ENCODE results near the gene LY86.

LY86 gene

DNA sequence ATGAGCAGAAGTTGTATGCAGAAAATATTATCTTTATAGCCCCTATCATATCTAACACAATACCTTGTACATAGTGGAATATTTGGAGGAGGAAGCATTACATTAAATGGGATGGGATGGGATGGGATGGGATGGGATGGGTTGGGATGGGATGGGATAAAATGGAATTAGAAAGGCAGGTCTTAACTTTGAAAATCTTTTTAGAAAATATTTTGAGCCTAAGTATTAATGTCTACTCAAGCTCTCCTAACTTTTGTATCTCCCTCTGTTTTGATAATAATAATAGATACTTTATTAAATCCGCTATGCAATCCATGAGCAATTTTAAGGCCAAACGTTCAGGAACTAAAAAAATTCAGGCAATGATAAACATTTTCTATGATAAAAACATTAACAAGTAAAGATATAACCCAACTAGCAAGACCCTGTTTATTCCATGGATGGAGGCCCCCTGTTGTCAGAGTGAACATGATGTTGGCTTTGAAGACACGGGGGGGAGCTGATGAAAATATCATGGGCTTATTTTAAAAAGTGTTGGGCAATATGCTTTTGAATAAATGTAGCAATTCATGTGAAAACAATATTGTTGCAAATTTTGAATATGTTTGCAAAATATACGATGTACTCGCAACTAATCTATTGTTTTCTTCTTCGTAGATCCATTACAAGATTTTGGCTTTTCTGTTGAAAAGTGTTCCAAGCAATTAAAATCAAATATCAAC is 35.9 kb downstream of the LY86 start:
- no peak for DNase-seq

DNA sequence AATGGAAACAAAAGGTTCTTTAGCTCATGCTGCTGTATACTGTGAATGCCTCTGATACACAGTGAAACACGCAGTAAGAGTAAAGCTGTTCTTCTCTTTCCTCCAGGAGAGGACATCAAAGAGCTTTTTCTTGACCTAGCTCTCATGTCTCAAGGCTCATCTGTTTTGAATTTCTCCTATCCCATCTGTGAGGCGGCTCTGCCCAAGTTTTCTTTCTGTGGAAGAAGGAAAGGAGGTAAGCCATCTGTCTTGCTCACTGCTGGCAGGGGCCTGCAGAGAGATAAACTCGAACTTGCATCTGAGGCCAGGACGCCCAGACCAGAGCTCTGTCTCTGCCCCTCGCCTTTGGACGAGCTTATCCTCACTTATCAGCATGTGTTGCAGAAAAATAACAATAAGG is 37.7 kb downstream of the LY86 start:
- DNase-seq, result no peak

DNA sequence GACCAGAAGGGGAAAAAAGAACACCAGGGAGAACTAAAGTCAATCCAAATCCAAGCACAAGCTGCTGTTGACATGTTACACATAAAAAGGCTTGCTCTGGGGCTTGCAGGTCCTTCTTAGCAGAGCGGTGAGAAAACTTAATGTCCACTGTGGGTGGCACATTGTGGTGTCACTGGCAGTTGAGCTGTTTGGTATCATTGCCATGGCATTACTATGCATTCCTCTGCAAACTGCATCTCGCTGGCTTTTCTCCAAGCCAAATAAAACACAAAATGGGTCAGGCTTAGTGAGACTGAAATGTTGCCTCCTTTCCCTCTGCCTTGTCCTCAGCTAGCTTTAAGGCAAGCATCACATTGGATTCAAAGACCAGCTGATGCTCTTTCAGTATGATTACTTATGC is 40.9 kb downstream of the LY86 start:
- no peak for DNase-seq

DNA sequence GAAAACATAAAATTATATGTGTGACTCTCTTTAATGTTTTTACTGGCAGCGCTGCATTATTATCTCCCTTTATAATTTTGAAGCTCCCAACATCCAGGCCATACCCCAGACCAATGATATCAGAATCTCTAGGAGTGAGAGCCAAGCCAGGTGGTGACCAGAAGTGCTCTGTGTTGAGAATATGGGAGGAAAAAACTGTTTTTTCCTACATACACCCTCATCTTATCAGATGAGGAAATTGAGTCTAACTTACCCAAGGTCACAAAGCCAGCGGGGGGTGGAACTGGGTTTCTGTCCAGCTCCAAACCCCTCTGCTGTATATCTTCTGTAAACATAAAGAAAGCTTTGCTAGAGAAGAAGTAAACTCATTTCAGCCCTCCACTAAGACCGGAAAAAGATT is 42.5 kb downstream of the LY86 start:
- DNase-seq, result no peak

DNA sequence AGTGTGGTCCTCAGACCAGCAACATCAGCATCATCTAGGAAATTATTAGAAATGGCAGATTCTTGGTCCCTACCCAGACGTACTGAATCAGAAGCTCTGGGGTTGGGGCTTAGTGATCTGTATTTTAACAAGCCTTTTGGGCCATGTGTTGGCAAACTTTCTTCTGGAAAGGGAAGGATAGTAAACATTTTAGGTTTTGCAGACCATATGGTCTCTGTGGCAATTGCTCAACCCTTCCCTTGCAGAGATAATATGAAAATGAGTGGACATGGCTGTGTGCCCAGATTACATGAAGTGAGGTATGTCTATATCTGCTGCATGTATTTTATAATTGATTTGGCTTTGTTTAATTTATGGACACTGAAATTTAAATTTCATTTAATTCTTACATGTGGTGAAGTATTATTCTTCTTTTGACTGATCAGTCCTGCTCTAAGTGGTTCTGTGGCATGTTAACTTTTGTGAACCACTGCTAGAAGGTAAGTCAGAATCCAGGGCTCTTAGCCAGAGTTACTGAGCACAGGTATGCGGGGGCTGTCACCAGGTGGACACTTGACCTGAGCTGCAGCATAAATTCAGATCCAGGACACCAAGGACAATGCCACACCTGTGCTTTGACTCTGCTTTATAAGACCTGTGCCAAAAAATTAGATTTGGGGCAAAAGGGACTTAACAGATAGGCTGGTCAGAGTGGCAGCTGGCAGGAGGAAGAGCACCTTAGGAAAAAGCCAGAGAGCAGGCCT is 43.2 kb downstream of the LY86 start:
- DNase-seq, result no peak

DNA sequence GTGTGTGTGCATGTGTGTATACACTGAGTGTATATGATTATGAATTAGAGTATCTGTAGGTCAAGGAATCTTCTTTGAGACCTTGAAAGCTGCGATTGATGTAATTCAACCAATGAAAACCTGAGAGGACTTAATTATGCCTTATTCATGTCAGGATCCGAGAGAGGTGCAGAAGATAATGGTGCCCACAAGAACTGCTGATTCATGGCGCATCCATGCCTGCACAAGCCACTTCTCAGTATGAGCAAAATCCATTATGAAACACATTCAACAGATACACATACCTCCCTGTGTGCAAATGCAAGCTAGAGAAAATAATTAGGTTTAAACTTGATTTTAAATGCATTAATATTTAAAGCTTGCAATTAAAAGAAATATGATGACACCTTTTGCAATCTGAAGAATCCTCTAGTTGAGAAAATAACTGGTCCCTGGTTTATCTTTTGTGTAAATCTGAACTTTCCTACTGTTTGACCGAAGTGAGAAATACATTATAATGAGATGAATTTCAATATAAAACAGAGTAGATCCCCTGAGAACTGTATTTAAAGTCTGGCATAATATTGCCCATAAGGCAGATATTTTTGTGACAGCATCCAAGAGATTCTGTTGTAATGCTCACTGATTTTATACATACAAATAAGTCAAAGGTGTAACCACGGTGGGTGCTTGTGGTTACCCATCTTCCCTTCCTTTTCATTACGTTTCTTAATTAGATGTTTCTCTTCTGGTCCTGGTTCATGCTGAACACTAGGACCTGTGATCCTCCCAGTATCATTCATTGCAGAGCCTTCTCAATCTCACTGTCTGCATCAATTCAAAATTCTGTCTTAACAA is 45.6 kb downstream of the LY86 start:
- DNase-seq, result no peak

DNA sequence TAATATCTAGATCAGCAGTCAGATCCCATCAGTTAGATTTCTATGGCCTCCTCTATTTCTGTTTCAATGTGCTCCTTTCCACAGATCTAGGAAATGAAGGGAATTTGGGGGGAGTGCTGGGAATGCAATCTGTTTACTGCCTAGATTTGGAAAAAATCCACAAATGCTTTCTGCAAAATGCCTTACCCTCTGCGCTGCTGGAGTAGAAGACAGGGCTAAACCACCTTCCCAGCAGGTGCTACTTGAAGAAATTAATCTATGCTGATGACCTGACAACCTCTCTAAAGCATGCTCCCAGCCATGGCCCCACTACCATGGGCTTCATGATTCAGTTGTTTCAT is 46.2 kb downstream of the LY86 start:
- DNase-seq, result no peak

DNA sequence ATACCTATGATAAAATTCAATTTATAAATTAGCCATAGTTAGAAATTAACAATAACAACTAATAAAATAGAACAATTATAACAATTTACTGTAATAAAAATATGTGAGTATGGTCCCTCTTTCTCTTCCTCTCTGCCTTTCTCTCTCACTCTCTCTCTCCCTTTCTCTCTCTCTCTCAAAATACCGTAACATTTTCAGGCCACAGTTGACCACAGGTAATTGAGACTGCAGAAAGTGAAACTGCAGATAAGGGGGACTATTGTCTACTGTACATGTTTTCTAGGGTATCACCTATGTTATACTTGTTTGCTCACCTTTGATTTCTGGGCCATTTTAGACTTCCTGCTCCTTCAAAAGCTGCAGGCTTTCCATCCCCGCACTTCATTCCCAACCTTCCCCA is 46.8 kb downstream of the LY86 start:
- no peak for DNase-seq

DNA sequence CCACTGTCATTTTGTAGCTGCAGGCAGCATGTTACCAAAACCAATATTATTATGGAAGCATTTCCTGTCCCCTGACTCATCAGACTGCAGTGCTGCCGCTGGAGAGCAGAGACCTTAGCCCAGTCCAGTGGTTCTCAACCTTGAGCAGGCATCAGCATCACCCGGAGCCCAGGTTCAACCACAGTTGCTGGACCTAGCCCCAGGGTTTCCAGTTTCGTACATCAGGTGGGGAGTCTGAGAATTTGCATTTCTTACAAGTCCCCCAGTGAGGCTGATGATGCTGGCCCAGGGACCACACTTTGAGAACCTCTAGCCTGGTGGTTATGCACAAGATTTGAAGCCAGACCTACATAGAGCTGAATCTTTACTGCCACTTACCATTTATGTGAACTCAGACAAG is 47.3 kb downstream of the LY86 start:
- no peak for DNase-seq

DNA sequence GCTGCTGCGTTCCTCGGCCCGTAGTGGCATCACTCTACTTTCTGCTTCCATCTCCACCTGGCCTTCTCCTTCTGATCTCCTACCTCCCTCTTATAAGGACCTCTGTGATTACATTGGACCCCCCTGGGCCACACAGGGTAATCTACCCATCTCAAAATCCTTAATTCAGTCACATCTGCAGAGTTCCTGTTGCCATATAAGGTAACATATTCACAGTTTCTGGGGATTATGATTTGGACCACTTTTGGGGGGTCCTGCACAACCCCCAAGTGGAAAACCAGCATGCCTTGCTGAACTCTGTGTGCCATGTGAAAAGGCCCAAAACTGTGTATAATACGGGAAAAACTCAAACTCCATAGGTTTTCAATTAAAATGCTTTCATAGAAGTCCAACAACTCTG is 51.1 kb downstream of the LY86 start:
- no peak for DNase-seq

DNA sequence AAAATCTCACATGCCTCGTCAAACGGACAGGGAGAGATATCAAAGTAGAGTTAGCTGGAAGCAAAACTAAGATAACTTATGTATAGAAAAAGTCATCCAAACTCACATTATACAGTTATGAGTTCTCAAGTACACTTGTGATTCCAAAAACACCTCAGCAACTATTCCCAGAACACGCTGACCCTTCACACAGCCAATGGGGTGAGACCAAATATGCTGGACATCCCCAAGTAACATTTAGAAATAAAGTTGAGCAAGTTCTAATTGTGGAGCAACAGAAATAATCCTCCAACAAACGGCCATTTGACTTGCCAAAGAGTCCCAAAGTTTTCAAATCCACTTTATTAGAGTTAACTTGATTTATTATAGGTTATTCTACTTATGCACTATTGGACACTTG is 52.4 kb downstream of the LY86 start:
- DNase-seq, result no peak

DNA sequence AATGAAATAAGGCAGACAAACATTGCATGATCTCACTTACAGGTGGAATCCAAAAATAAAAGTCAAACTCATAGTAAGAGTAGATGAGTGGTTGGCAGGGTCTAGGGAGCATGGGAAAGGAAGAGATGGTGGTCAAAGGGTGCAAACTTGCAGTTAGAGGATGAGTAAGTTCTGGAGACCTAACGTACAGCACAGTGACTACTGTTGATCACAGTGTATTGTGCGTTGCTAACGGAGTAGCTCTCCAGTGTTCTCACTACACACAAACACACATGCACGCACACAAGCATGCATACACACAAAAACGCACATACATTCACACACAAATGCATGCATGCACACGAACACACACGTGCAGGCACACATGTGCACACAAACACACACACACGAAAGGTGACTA is 54.9 kb downstream of the LY86 start:
- no peak for DNase-seq

DNA sequence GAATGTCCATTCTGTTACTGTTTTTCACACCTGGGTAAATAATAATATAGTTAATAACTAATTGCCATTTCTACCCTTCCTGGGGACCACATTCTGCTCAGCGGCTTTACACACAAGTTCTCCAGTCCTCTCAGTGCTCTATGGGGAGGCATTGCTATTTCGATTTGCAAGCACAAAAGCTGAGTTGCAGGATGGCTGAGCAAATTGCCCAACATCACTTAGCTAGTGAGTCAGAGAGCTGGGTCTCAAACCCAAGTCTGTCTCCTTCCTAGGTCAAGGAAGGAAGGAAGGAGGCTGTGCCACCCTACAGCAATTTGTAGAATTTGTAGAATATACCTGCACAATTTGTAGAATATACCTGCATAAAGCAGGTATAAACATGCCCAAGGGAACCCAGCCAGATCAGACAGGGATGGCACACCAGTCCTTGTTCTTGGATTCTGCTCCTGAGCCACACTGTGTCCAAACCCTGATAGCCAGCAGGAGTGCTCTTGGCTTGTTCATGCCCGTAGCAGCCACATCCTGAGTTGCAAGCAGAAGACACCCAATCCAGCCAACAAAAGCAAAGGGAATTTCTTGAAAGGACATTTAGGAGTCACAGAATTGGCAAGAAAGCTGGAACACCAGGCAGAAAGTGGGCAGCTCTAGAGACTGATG is 56.9 kb downstream of the LY86 start:
- no peak for DNase-seq

DNA sequence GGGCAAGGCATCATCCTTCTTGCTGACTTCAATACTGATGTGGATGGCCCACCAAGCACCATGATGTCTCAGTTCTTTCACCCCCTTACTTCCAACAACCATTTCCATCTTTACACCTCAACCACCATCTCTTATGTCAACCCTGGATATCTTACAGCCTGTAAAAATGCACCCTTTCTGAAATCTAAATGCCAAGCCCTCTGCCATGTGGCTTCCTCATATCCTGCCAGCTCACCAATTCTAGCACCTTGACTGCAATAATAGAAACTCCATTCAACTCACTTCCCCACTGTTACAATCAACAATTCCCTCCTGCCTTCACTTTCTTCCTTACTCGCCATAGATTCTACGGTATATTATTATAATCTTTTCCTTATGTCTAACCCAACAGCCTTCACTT is 57.9 kb downstream of the LY86 start:
- no peak for DNase-seq

DNA sequence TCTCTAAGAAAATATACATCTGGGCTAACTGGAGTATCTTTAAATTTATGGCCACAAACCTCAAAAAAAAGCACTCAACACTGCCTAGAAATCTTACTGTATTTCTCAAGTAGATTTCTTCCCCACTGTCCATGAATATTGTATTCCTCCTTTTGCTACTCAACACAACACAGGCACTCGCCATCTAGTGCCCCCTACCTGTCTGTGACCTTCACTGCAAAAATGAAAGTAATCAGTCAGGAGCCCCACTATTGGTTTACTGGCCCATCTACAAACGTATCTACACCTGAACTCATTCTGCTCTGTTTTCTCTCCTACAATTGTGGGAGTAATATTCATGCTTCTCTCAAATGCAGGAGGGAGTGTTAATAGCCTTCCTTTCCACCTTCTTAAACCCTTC is 58.3 kb downstream of the LY86 start:
- no peak for DNase-seq

DNA sequence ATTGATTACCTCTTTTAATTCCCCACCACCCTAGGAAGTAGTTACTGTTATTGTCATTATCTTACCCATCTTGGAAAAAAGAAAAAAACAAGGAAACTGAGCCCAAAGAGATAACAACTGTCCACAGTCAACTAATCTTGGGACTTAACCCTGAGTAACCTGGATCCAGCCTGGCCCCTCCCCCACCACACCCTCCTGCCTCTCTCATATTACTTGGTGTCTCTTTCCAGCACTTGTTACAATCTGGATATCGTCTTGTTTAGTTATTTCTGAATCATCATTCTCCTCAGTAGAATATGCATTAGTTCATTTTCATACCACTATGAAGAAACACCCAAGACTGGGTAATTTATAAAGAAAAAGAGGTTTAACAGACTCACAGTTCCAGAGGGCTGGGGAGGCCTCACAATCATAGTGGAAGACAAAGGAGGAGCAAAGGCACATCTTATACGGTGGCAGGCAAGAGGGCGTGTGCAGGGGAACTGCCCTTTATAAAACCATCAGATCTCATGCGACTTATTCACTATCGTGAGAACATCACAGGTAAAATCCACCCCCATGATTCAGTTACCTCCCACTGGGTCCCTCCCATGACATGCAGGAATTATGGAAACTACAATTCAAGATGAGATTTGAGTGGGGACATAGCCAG is 60.3 kb downstream of the LY86 start:
- no peak for DNase-seq

DNA sequence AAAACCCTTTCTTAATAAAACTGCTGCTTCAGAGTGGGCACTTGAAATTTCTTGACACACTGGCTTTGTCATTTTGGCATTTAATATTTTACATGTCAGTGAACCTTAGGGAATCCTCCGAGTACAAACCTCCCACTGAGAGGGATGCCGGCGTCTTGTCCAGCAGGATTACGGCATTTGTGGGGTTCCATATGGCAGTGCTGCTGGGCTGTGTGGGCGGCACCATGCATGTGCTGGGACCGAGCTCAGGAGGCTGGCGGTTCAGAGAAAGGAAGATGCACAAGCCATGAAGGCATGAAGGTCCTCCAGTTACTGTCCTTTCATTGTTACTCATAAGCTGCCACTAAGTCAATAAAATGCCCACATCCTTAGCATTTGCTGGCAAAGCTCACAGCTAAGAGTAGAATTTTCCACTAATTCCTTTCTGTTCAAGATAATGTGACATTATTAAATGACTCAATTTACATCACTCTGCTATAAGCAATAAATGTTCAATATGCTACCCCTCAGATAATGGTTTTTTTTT is 61.4 kb downstream of the LY86 start:
- no peak for DNase-seq

DNA sequence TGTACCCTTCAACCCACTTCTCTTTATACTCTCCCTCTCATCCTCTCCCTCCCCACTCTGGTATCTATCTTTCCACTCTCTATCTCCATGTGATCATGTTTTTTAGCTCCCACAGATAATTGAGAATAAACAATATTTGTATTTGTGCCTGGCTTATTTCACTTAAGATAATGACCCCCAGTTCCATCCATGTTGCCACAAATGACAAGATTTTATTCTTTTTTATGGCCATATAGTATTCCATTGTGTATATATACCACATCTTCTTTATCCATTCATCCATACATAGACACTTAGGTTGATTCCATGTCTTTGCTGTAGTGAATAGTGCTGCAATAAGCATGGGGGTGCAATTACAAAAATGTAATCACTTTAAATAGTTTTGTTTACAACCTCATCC is 62.3 kb downstream of the LY86 start:
- no peak for DNase-seq

DNA sequence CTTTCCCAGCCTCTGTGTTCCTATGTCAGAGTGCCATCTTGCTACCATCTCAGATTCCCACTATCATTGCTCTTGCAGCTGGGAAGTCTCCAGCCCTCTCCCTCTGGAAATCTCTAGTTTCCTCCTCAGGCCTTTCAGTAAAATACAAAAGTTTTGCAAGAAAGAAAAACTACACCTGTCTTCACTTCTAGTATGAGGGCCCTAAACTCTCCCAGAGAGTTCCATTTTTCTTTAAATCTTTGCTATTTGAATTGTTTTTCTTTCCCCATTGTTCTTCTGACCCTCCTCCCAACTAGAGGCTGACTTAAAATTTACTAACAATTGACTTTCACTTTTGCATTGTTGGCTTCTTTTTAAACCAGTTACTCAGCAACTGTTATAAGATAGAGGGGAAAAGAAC is 62.8 kb downstream of the LY86 start:
- DNase-seq, result no peak

DNA sequence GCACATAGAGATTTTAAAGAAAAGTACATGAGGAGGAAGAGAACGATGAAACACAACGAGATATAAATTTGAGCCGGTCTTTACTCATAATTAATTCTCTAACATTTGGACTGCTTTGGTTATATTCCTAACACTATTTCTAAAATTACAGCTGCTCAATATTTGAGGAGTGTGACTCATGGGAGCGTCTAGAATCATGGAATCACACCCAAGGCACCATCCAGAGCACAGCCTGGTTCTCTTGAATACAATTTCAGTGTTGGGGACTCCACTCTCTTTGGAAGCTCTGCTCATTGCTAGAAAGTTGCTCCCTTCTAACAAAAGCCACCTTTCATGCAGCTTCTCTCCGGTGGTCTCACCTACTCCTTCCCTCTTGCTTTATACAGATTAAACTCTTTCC is 64.4 kb downstream of the LY86 start:
- DNase-seq, result no peak

DNA sequence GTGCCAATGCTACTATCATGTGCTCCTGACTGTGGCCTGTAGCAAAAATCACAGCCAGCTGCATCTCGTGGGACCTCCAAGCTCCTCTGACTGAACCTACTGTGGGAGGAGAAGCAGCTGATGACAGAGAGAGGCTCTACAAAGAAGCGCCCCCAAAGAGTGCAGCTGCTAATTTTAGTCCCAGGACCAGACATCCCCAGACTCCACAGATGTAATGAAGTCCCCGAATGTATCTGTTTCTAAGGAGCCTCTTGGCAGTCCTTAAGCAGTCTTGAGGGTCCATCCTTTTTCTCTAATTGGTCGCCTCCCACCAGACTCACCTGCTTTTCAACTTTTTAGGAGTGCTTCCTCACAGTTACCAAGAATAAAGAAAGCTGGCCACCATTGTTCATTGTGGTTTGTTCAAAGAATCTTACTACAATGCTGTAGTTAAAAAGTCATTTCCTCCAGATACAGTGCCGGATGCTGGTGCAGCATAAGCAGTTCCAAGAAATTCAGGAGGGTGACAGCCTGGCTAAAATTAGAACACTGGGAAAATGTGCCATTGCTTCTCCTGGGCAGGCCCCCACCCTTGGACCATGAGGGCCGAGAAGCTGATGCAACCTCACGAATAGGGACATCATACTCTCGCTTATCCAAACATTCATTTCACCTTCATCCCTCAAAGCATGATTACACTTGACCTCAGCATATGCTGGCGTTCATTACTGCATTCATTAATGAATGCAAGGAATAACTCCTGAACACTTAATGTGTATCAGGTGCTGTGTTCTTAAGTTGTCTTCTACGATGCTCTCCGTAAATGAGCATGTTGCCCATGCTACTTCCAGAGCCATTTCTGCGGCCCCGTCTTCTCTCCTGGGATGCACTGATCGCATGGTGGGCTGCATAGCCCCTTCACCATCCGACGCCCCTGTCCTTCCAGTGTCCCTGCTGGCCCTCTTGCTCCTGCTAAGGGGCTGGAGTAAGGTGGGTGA is 66.4 kb downstream of the LY86 start:
- peak; percentile 39 for DNase-seq
